Activated CD4-positive, alpha-beta T cell treated with anti-CD3 and anti-CD28 coated beads for 4 hours (primary cell): ENCODE results near the gene CCDC195.

ENCODE experiments used
- DNase-seq, 2 donors: peaks; one replicate each; pipeline ENCODE4 v3.0.0-alpha.2; 2020

CCDC195 gene, protein sequence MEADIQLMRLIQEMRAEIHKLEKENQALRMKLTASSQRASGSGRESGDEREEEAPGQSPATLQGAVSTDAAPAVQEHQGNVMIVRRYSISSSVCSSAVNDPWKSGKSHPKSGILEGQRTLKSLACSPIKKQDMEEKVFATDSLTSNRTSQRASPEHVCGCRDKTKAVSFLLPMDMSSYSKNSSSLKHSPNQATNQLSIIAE

DNA sequence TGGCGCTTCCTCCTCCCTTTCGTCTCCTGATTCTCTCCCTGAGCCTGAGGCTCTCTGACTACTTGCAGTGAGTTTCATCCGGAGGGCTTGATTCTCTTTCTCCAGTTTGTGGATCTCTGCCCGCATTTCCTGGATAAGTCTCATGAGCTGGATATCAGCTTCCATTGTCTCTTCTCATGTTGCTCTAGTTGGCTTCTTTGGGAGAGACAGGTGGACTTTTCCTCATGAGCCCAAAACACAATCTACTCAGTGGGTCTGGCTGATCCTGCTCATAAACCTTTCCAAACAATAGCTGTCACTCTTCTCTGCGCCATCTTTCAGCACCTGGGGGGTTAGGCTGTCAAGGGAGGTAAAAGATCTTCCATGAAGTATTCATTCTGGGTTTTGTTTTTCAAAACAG is at the start of gene CCDC195:
CCDC195 (minus strand) TSS at position 165 of the 400 bp plus-strand sequence; CDS start at position 165, 0 bp downstream.
- DNase-seq = no peak

DNA sequence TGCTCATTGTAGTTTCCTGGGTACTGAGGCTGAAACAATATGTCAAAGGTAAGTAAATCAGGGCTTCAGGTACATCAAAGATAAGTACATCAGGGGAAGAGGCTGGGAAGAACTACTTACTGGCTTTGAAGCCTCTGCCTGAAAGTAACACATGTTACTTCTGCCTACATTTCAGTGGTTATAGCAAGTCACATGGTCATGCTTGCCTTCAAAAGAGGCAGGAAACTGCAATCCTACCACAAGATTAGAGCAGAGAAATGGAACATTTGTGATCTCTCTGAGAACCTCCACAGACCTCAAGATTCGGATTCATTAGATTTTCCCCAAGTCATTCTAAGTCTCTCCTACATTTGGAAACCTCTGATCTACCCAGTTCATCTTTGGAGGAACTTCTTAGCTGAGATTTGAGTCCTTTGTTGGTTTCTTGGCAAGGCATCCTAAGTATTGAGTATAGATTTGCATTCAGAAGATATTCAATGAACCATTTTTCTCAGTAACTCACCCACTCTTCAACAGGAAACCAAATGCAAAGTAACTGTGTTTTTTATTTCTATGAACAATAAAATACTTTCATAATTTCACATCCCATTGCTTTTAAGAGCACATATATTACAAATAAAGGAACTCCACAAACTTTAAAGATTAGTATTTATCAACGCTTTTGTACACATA is 48.5 kb upstream of the CCDC195 start:
- no peak for DNase-seq

DNA sequence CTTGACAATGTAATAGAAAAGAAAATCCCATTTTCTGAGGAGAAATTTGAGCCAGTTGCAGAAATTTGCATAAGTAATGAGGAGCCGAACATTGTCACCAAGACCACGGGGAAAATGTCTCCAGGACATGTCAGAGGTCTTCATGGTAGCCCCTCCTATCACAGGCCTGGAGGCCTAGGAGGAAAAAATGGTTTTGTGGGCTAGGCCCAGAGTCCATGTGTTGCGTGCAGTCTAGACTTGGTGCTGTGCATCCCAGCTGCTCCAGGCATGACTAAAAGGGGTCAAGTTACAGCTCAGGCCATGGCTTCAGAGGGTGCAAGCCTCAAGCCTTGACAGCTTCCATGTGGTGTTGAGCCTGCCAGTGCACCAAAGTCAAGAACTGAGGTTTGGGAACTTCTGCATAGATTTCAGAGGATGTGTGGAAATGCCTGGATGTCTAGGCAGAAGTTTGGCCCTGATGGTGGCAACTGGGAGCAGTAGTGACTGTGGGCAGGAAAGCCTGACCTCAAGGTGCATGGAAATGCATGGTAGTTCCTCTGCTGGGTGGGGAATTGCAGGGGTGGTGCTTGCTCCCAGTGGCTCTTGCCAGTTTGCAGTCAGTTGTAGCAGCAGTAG is 41.9 kb upstream of the CCDC195 start:
- DNase-seq = no peak

DNA sequence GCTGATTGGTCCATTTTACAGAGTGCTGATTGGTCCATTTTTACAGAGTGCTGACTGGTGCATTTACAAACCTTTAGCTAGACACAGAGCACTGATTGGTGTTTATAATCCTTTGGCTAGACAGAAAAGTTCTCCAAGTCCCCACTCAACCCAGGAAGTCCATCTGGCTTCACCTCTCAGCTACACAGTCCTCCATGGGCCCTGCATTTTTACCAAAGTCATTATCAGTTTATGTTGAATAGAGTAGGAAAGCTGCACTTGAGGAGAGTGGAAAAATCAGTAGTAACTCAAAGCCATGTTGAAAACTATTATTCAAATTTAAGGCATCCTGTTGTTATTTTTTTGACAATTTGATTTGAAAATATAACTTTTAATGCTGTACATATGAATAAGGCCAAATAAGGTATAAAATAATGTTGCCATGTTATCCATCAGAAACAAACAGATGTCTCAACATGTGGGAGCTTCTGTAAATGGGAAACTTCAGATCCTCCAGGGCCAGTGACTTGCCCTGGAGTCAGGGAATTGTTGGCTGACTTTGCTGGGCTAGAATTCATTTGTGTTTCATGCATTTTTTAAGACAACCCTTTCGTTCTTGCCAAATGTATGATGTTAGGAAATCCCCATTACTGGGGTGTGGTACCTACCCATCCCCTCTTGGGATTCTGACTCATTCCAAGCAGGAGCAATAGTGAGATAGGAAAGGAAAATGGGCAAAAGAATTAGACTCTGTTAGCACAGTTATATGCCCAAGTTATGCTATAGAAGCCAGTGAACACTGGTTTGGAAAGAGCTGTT is 37.8 kb upstream of the CCDC195 start:
- DNase-seq = no peak

DNA sequence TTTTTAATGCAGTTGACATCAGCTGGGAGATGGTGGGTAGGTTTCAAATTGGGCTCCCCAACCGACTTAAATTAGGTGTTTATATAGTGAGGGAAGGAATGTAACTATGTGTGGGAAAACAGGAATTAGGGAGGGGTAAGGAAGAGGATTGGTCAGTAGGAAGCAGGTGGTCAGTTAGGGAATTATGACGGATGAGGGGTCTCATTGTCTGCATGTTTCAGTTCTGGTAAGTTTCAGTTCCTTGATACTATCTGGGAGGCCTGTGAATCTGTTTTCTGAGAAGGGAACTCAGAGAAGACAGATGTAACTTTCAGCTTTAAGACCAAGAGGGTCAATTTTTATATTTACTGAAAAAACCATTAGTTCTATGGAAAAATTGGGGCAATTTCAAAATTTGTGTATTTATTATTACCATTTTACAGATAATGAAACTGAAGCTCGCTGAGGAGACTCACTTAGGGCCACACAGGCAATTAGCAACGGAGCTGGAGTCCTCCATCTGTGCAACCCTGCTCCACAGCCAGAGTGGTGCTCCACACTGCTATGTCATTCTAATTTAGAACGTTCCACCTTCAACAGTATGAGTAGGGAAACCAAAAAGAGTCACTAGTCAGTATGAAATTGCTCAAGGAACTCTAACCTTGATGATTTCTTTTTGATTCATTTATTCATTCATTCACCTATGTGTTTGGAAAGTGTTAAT is 36.0 kb upstream of the CCDC195 start:
- no peak for DNase-seq

DNA sequence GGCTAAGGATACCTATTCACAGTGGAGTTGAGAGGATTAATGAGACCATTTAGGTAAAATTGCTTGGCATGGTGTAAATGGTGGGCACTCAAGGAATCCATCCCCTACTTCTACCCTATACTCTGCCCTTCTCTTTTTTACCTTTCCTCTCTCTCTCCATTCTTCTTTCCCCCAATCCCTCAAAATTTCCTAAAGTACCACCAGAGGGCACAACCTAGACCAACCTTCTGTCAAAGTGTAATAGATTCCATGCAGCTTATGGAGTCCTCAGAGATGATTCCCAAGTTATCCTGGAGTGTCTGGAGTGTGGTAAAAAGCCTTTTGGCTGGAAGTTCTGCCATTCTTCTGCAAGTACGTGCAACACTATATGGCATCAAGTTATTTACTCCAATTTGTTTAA is 33.0 kb upstream of the CCDC195 start:
- DNase-seq = no peak

DNA sequence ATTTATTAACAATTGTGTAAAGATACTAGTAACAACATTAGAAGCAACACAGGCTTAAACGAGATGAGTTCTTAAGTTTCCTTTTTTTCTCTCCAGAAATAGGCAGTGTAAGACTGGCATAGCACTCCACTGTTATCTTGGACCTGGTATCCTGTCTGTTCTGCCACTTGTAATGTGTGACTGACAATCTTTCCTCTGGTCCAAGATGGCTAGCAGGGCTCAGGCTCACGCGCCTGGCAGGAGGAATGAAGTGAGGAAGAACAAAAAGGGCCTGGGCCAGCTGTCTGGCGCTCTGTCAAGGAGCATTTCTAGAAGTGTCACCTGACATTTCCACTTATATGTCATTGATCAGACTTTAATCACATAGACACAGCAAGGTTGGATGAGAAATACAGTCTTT is 31.6 kb upstream of the CCDC195 start:
- no peak for DNase-seq

DNA sequence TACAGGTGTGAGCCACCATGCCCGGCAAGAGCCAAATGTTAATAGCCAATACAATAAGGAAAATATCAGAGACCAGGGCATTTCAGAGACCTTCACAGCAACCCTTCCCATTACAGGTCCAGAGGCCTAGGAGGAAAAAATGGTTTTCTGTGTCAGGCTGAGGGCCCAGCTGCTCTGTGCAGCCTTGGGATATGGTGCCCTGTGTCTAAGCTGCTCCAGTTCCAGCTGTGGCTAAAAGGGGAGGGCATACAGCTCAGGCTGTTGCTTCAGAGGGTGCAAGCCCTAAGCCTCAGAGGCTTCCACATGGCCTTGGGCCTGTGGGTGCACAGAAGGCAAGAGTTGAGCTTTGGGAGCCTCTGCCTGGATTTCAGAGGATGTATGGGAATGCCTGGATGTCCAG is 20.1 kb upstream of the CCDC195 start:
- no peak for DNase-seq

DNA sequence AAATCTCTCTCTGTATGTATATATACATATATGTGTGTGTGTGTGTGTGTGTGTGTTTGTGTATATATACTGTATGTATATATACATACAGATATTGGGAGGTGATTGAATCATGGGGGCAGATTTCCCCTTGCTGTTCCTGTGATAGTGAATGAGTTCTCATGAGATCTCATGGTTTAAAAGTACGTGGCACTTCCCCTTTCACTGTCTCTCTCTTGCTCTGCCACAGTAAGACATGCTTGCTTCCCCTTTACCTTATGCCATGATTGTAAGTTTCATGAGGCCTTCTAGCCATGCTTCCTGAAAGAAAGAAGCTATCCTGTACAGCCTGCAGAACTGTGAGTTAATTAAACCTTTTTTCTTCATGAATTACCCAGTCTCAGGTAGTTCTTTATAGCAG is 18.8 kb upstream of the CCDC195 start:
- no peak for DNase-seq

DNA sequence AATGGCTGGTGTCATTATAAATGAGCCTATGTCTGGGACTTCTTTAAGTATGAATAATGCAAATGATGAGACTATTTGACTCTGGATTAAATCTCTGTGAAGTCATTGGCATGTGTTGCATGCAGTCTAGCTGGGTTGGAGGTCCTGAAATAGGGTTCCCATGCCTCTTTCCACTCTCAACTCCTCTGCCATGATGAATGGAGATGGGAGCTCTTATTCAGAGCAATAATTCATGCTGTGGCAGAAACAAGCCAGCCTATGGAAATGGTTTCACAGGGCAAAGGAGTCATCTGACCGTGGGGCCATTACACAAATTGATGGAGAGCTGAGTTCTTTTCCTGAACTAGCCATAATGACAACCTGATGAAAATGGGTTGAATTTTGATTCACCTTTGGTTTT is 15.5 kb upstream of the CCDC195 start:
- no peak for DNase-seq

DNA sequence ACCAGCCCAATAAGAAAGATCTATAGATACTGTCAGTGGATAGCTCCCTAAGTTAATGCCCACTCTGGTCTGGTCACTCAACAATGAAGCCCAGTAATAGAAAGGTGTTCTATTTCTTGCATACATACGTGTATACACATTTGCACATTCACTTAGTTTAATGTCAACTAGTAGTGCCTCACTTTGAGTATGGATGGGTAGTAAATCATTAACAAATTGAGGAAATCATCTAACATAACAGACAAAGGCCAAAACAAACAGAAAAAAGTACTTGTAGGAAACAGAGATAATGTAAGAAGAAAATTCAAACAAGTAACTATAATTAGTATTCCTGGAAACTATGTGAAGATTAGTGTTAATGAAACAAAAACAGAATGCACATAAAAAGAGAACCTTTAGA is 13.3 kb upstream of the CCDC195 start:
- no peak for DNase-seq

DNA sequence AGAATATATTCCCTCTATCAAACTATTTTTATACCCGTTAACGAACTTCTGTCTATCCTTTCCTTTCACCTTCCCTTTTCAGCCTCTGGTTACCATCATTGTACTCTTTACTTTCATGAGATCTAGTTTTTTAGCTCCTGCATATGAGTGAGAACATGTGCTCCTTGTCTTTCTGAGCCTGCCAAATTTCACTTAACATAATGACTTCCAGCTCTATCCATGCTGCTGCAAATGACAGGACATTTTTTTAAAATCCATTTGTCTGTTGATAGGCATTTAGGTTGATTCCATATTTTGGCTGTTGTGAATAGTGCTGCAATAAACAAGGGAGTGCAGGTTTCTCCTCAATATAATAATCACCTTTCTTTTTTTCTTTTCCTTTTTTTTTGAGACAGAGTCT is 8.2 kb upstream of the CCDC195 start:
- no peak for DNase-seq

DNA sequence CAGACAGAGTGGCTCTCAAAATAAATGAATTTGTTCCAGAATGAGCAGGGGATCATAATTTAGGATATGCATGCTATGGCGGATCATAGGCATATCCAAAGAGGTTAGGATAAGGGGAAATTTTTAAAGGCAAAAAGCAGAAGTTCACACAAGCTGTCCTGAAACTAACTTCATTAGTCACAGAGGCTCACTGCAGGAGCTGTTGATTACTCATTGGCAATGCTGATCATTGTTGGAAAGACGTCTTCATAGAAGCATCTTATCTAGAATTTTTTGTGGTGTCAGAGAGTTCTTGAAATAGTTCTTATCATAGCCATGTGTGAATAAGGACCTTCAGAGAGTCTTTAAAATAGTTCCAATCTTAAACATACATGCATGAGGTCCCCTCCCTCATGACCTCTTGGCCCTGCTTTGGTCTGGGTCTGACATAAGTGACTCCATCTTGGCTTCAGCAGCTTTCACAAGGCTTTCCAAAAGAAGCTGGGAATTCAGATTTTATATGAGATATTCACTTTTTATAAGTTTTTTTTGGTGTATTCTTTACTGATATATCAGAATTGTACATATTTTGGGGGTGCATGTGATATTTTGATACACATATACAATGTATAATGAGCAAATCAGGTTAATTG is 7.5 kb upstream of the CCDC195 start:
- DNase-seq = no peak

DNA sequence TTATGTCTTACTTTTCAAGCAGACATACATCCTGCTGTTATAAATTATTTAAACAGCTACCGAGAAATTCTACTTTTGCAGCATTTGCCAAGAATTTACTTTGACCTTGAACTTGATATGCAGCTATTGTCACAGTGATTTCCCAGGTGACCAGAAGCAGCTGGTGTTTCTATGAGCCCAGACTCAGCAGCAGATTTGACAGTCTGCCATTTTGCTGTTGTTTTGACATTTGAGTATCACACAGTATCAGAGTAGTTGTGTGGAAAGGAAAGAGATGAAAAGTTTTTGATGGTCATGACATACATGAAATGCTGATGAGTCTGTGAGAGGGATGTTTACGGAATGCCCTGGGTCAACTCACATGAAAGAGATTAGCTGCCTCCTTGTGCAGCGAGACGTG is 6.6 kb upstream of the CCDC195 start:
- DNase-seq = no peak

DNA sequence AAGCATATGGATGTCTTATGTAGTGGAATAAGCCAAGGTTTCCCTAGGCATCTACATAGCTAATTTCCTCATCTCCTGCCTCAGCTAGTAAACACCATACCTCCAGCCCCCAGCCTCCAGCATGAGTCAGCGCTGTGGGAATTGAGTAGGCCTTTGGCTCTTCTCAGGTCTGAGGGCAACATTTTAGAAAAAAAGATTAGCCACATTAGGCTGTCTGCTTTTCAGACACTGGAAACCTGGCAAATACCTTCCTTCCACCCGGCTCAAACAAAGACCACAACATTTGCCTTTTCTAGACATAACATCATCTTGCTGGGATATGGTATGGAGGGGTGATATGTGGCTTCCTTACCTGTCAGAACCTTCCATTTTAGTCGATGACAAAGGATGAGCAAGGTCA is 6.1 kb upstream of the CCDC195 start:
- DNase-seq = no peak

DNA sequence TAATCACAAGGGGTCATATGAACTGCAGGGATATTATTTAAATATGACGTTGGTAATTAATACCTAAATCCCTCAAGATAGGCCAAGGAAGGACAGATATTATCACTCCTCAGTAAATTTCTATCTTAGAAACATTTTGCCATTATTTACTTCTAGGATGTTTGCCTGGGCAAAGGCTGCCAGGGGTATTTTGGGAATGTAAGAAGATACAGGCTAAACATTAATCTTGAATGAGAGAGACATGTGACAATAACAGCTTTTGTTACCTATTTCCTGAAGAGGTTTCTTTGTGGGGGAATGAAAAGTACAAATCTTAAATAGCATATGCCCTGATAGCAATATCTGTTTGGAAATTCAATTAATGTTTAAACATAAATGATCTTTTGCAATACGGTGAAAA is 756 bp upstream of the CCDC195 start:
- no peak for DNase-seq

DNA sequence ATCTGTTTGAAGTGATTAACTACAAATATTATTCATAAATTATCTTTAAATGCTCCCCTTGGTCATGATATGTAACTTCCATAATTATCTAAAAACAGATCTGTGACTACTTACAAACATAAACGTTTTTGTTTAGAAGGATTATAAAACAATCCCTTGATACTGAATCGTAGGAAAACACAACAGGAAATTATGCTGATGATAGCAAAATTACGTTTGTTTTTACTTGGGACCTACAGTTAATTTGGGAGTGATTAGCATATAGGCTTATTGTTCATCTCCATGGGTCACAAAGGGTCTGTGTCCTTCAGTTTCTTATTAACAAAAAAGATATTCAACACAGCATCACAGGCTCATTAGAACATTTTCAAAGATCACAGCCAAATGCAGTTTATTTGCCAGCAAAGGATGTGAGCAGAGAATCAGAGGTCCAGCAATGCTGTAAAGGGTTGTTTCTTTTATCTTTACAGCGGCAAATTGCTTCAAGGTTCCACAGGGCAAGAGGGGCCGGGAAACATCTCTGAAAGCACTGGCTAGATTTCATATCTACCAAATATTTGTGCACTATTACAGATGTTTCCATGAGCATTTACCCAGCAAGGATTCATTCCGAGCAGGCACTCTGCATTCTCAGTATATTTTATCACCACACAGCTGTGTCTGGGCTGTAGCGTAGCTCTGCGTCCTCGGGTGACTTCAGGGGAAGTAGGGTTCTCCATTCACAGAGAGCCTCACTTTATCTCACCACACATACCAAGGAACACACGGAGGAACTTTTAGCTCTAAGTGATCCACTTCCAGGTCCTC is 4.1 kb downstream of the CCDC195 start:
- DNase-seq = no peak

DNA sequence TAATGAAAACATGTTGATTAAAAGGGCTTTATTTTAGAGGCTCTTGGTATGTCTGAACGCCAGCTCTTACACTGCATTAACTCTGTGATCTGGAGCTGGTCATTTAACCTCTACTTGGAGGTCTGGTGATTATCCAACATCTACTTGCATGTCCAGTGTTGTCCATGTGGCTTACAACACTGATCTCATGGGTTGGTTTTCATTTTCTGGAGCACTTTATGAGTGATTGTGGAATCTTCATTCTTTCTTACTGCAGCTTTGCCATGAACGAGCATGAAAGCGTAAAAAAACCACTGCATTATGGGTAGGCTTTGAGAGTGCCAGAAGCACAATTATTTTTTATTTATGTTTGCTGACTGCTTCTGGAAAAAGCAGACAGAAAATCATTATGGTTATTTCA is 4.8 kb downstream of the CCDC195 start:
- DNase-seq = no peak

DNA sequence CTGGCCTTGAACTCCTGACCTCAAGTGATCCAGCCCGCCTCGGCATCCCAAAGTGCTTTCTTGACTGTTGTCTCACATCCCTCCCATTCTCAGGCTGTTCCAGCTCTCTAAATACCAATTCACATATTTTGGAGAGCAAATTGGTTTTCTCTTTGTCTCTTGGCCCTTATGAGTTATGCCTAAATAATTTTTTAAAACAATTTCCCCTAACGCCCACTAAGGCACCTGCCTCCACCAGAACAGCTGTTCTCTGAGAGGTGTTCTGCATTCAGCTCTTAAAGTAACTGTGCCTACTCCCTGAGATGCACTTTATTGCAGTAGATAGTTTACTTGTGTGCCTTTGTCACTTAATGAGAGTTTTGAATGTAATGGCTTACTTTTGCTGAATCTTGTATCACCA is 6.9 kb downstream of the CCDC195 start:
- DNase-seq = no peak

DNA sequence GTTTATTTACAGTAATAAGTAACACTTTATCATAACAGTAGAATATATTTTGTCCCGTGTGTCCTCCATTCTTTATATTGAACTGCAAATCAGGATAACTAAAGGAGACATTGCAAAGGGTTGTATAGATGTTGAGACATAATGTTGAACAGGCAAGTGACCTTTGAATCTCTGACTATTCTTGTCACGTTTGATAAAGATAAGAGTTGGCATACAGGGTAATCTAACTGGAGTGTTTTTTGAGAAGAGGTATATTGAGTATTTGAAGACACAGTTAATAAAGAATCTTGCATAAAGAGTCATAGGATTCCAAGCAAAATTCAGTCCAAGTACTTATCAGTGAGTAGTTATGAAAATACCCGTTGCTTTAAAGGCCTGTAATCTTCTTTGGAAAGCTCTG is 21.7 kb downstream of the CCDC195 start:
- DNase-seq = no peak

DNA sequence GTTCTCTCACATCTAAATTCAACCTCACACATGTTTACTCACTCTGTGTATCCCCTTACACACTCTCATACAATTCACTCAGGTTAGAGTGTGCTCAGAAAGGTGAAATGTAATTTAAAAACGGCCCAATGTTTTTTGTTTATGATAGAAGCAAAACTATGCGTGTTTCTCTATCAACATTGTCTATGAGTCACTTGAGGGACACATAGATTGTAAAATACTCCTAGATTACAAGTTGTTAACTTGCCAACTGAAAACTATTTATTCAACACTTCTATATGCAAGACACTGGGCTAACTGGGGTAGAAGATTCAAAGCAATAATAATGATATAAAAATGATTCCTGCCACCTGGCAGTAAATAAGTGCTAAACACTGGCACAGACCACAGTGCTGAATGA is 24.6 kb downstream of the CCDC195 start:
- DNase-seq = no peak

DNA sequence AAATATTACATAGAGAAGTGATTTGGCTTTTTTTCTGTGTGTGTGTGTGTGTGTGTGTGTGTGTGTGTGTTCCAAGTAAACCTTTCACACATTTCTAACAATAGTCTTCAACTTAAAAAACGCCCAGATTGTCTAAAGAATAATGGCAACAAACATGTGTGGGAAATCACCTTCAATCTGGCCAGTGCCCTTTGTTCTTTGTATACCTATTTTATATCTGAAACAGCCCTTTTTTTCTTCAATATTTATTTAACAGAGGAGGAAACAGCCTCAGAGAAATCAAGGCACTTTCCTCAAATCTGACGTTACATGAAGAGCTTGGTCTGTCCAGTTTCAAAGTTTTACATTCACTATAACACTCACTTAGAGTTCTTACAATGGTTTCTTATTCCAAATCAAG is 25.3 kb downstream of the CCDC195 start:
- no peak for DNase-seq
